Measurements from ENCODE around the gene TM4SF5. TPM values are rescaled to one million over a fixed set of nuclear protein-coding genes. Genes with fewer than 3 reads are reported as not detected.

TM4SF5 gene
- total RNA-seq, 1 donor = not detected

- TF ChIP-seq, protein P1, sequence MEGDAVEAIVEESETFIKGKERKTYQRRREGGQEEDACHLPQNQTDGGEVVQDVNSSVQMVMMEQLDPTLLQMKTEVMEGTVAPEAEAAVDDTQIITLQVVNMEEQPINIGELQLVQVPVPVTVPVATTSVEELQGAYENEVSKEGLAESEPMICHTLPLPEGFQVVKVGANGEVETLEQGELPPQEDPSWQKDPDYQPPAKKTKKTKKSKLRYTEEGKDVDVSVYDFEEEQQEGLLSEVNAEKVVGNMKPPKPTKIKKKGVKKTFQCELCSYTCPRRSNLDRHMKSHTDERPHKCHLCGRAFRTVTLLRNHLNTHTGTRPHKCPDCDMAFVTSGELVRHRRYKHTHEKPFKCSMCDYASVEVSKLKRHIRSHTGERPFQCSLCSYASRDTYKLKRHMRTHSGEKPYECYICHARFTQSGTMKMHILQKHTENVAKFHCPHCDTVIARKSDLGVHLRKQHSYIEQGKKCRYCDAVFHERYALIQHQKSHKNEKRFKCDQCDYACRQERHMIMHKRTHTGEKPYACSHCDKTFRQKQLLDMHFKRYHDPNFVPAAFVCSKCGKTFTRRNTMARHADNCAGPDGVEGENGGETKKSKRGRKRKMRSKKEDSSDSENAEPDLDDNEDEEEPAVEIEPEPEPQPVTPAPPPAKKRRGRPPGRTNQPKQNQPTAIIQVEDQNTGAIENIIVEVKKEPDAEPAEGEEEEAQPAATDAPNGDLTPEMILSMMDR (IDR thresholded peaks at IDR 0.05; ENCODE audit: insufficient read depth, low read depth, low read length) = no peak
- DNase-seq (ENCODE audit: low read depth) = no peak
- H3K4me3 ChIP-seq (ENCODE audit: low read depth, low read length) = no peak overlapping the region
Observed at GRCh38 chr17:4734857-4735475, 36.7 kb upstream of the TM4SF5 start.

- DNase-seq (ENCODE audit: low read depth) = peak; percentile 5
- no peak overlapping the region for H3K4me3 ChIP-seq (ENCODE audit: low read depth, low read length)
- TF ChIP-seq, protein P1 (IDR thresholded peaks at IDR 0.05; ENCODE audit: insufficient read depth, low read depth, low read length) = no peak
Observed at GRCh38 chr17:4735876-4736651, 35.6 kb upstream of the TM4SF5 start.

GRCh38 chr17:4738136-4739121, 33.3 kb upstream of the TM4SF5 start:
- DNase-seq (ENCODE audit: low read depth) = no peak
- H3K4me3 ChIP-seq (ENCODE audit: low read depth, low read length) = peak overlapping the region; percentile 71
- TF ChIP-seq, protein P1 (IDR thresholded peaks at IDR 0.05; ENCODE audit: insufficient read depth, low read depth, low read length) = no peak

- peak within 1 kb of the TSS; percentile 71 for H3K4me3 ChIP-seq (ENCODE audit: low read depth, low read length)
- DNase-seq (ENCODE audit: low read depth) = peak; percentile 36
- TF ChIP-seq, protein P1 (IDR thresholded peaks at IDR 0.05; ENCODE audit: insufficient read depth, low read depth, low read length) = no peak
Observed at GRCh38 chr17:4739122-4740024, 32.3 kb upstream of the TM4SF5 start, which contains the start of the genes CXCL16 and ZMYND15. CXCL16 (minus strand) TSS chr17:4739928; CDS start chr17:4739339, 589 bp downstream. ZMYND15 (plus strand) TSS chr17:4739833; CDS start chr17:4740549, 716 bp downstream.

- H3K4me3 ChIP-seq (ENCODE audit: low read depth, low read length) = peak overlapping the region; percentile 71
- TF ChIP-seq, protein P1 (IDR thresholded peaks at IDR 0.05; ENCODE audit: insufficient read depth, low read depth, low read length) = no peak
- no peak for DNase-seq (ENCODE audit: low read depth)
Observed at GRCh38 chr17:4740025-4740351, 31.7 kb upstream of the TM4SF5 start.
